DMS 273 (cell line): ENCODE results near the gene FLNB.
"Not testable (repeated sequence)": the region's sequence is repeated elsewhere in the genome, so short reads cannot be mapped to it uniquely, and the experiment has no call there.

Experiments
- DNase-seq: peaks from one replicate; lab custom pipeline; 2025; ENCODE audit not compliant: unreplicated experiment; lab: John Stamatoyannopoulos, UW

Gene FLNB

GRCh38 chr3:58051196-58051595, 43.0 kb downstream of the FLNB start:
- no peak for DNase-seq

- not testable (repeated sequence) for DNase-seq
Measured at GRCh38 chr3:58051658-58052261, 43.5 kb downstream of the FLNB start.

- DNase-seq: peak; percentile 22
Measured at GRCh38 chr3:58052373-58053273, 44.4 kb downstream of the FLNB start.

- no peak for DNase-seq
Measured at GRCh38 chr3:58054652-58055051, 46.4 kb downstream of the FLNB start.

- no peak for DNase-seq
Measured at GRCh38 chr3:58055314-58055713, 47.1 kb downstream of the FLNB start.

- not testable (repeated sequence) for DNase-seq
Measured at GRCh38 chr3:58055891-58056290, 47.7 kb downstream of the FLNB start.

- DNase-seq: no peak
Measured at GRCh38 chr3:58058361-58059263, 50.4 kb downstream of the FLNB start.

GRCh38 chr3:58059349-58060321, 51.4 kb downstream of the FLNB start:
- DNase-seq: peak; percentile 34

- DNase-seq: peak; percentile 24
Measured at GRCh38 chr3:58062472-58062871, 54.2 kb downstream of the FLNB start.

- peak; percentile 54 for DNase-seq
Measured at GRCh38 chr3:58063022-58063815, 55.0 kb downstream of the FLNB start.

- DNase-seq: no peak
Measured at GRCh38 chr3:58064923-58065638, 56.9 kb downstream of the FLNB start.

- no peak for DNase-seq
Measured at GRCh38 chr3:58065700-58066167, 57.5 kb downstream of the FLNB start.

- DNase-seq: no peak
Measured at GRCh38 chr3:58066842-58067241, 58.6 kb downstream of the FLNB start.

GRCh38 chr3:58068122-58068809, 60.0 kb downstream of the FLNB start:
- no peak for DNase-seq

- no peak for DNase-seq
Measured at GRCh38 chr3:58071480-58071971, 63.3 kb downstream of the FLNB start.

GRCh38 chr3:58072052-58072762, 64.0 kb downstream of the FLNB start:
- DNase-seq: no peak

- no peak for DNase-seq
Measured at GRCh38 chr3:58072763-58073130, 64.5 kb downstream of the FLNB start.
